K562 (cell line): Measurements from ENCODE around the gene DNAH8.

Experiments used
- IFI16 ChIP-seq: fragments of 250-450 bp; sonication (Bioruptor Pico); IDR thresholded peaks from 2 replicates; pipeline ENCODE4 v2.1.2; 2022; ENCODE audit warnings: mild to moderate bottlenecking, inconsistent platforms
- PTRF ChIP-seq: fragments of 450-650 bp; IDR thresholded peaks from 2 replicates; pipeline ENCODE4 v1.6.1; 2016; ENCODE audit warnings: mild to moderate bottlenecking, missing genetic modification characterization, missing compliant biosample characterization
- ZKSCAN1 ChIP-seq: fragments of 150-350 bp; IDR thresholded peaks from 2 replicates; pipeline ENCODE4 v1.6.1; 2016; ENCODE audit warnings: low read depth, low read length
- TF ChIP-seq, protein P1 (sequence below): fragments of 250-450 bp; sonication (Bioruptor Pico); IDR thresholded peaks from 2 replicates; pipeline ENCODE4 v1.8.0; 2021; ENCODE audit warnings: borderline replicate concordance, mild to moderate bottlenecking, moderate library complexity; ENCODE audit not compliant: poor library complexity, severe bottlenecking

DNA sequence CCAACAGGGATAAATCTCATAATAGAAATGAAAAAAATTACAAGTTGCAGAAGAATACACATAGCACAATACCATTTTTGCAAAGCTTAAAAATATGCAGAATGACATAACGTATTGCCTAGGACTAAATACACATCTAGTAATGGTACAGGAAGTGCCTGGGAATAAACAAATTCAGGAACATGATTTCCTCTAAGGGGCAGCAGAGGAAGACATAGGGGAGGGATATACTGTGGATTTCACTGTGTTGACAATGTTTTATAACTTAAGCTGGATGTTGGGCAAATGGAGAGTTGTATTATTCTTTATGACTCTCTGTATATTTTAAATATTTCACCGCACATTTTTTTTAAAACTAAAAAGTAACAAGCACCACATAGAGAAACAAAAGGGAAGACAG is 6.6 kb upstream of the DNAH8 start:
- TF ChIP-seq ZKSCAN1 (no peak), IFI16 (CRISPR knock-in tag) (no peak), PTRF (tag) (no peak)
- TF ChIP-seq, protein P1, sequence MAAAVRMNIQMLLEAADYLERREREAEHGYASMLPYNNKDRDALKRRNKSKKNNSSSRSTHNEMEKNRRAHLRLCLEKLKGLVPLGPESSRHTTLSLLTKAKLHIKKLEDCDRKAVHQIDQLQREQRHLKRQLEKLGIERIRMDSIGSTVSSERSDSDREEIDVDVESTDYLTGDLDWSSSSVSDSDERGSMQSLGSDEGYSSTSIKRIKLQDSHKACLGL (CRISPR knock-in tag): no peak
